HEK293 (cell line): Measurements from ENCODE around the gene TTC31.
A peak's percentile ranks its signal among the peaks of the same experiment; 100 is the strongest.

Source experiments
- BCL11B ChIP-seq: fragments of 450-650 bp; formaldehyde crosslinking; IDR thresholded peaks from 2 replicates; pipeline ENCODE4 v1.5.1; 2016; ENCODE audit warnings: low read depth, missing biosample characterization, missing genetic modification characterization
- FEZF1 ChIP-seq: fragments of 450-650 bp; formaldehyde crosslinking; IDR thresholded peaks from 2 replicates; pipeline ENCODE4 v1.5.1; 2016; ENCODE audit warnings: missing biosample characterization, missing genetic modification characterization
- GLI2 ChIP-seq: fragments of 450-650 bp; formaldehyde crosslinking; IDR thresholded peaks from 2 replicates; pipeline ENCODE4; 2017; ENCODE audit warnings: missing biosample characterization, missing genetic modification characterization, low read depth, borderline replicate concordance
- HOXC10 ChIP-seq: sonication (generic); formaldehyde crosslinking; IDR thresholded peaks from 2 replicates; pipeline ENCODE4 v1.8.1; 2023; ENCODE audit warnings: mild to moderate bottlenecking, missing genetic modification reagents
- KLF8 ChIP-seq: fragments of 450-650 bp; formaldehyde crosslinking; IDR thresholded peaks from 2 replicates; pipeline ENCODE4 v1.5.1; 2016; ENCODE audit warnings: missing biosample characterization, missing genetic modification characterization
- KLF9 ChIP-seq: fragments of 450-650 bp; formaldehyde crosslinking; IDR thresholded peaks from 2 replicates; pipeline ENCODE4 v1.5.1; 2016; ENCODE audit warnings: missing biosample characterization, missing genetic modification characterization, low read depth
- MYNN ChIP-seq: fragments of 450-650 bp; formaldehyde crosslinking; IDR thresholded peaks from 2 replicates; pipeline ENCODE4 v1.5.1; 2016; ENCODE audit warnings: missing biosample characterization, missing genetic modification characterization, borderline replicate concordance
- PRDM2 ChIP-seq: fragments of 450-650 bp; formaldehyde crosslinking; IDR thresholded peaks from 2 replicates; pipeline ENCODE4 v1.5.1; 2016; ENCODE audit warnings: missing biosample characterization, missing genetic modification characterization, borderline replicate concordance
- ZBTB17 ChIP-seq: fragments of 450-650 bp; formaldehyde crosslinking; IDR thresholded peaks from 2 replicates; pipeline ENCODE4 v1.5.1; 2016; ENCODE audit warnings: missing biosample characterization, missing genetic modification characterization
- ZBTB48 ChIP-seq: fragments of 450-650 bp; formaldehyde crosslinking; IDR thresholded peaks from 2 replicates; pipeline ENCODE4 v1.5.1; 2016; ENCODE audit warnings: missing biosample characterization, missing genetic modification characterization
- ZEB2 ChIP-seq: fragments of 450-650 bp; formaldehyde crosslinking; IDR thresholded peaks from 2 replicates; pipeline ENCODE4 v1.5.1; 2016; ENCODE audit warnings: missing biosample characterization, missing genetic modification characterization
- ZFP3 ChIP-seq: fragments of 450-650 bp; formaldehyde crosslinking; IDR thresholded peaks from 2 replicates; pipeline ENCODE4 v1.5.1; 2016; ENCODE audit warnings: low read depth, missing biosample characterization, missing genetic modification characterization
- ZFP69B ChIP-seq: fragments of 450-650 bp; formaldehyde crosslinking; IDR thresholded peaks from 2 replicates; pipeline ENCODE4 v1.5.1; 2016; ENCODE audit warnings: missing biosample characterization, missing genetic modification characterization
- ZNF10 ChIP-seq: fragments of 450-650 bp; formaldehyde crosslinking; IDR thresholded peaks from 2 replicates; pipeline ENCODE4 v1.5.1; 2017; ENCODE audit warnings: missing biosample characterization, missing genetic modification characterization
- ZNF140 ChIP-seq: fragments of 450-650 bp; formaldehyde crosslinking; IDR thresholded peaks from 2 replicates; pipeline ENCODE4 v1.5.1; 2016; ENCODE audit warnings: missing biosample characterization, missing genetic modification characterization
- ZNF155 ChIP-seq: fragments of 450-650 bp; formaldehyde crosslinking; IDR thresholded peaks from 2 replicates; pipeline ENCODE4 v1.5.1; 2016; ENCODE audit warnings: missing biosample characterization, missing genetic modification characterization
- ZNF223 ChIP-seq: fragments of 450-650 bp; formaldehyde crosslinking; IDR thresholded peaks from 2 replicates; pipeline ENCODE4 v1.5.1; 2016; ENCODE audit warnings: missing biosample characterization, missing genetic modification characterization
- ZNF266 ChIP-seq: fragments of 450-650 bp; formaldehyde crosslinking; IDR thresholded peaks from 2 replicates; pipeline ENCODE4 v1.5.1; 2016; ENCODE audit warnings: missing biosample characterization, missing genetic modification characterization, low read depth
- ZNF311 ChIP-seq: fragments of 450-650 bp; formaldehyde crosslinking; IDR thresholded peaks from 2 replicates; pipeline ENCODE4 v1.5.1; 2017; ENCODE audit warnings: missing biosample characterization, missing genetic modification characterization, borderline replicate concordance
- ZNF426 ChIP-seq: fragments of 450-650 bp; formaldehyde crosslinking; IDR thresholded peaks from 2 replicates; pipeline ENCODE4 v1.5.1; 2017; ENCODE audit warnings: missing biosample characterization, missing genetic modification characterization, mild to moderate bottlenecking, inconsistent platforms, moderate library complexity
- ZNF433 ChIP-seq: fragments of 450-650 bp; formaldehyde crosslinking; IDR thresholded peaks from 2 replicates; pipeline ENCODE4 v1.5.1; 2016; ENCODE audit warnings: missing biosample characterization, missing genetic modification characterization, low read depth
- ZNF48 ChIP-seq: fragments of 450-650 bp; formaldehyde crosslinking; IDR thresholded peaks from 2 replicates; pipeline ENCODE4 v1.5.1; 2016; ENCODE audit warnings: missing biosample characterization, missing genetic modification characterization
- ZNF514 ChIP-seq: fragments of 450-650 bp; formaldehyde crosslinking; IDR thresholded peaks from 2 replicates; pipeline ENCODE4 v1.5.1; 2016; ENCODE audit warnings: missing biosample characterization, missing genetic modification characterization
- ZNF529 ChIP-seq: fragments of 450-650 bp; formaldehyde crosslinking; IDR thresholded peaks from 2 replicates; pipeline ENCODE4 v1.5.1; 2017; ENCODE audit warnings: missing genetic modification characterization, missing biosample characterization; ENCODE audit not compliant: insufficient replicate concordance
- ZNF544 ChIP-seq: fragments of 450-650 bp; formaldehyde crosslinking; IDR thresholded peaks from 2 replicates; pipeline ENCODE4 v1.5.0; 2017; ENCODE audit warnings: missing biosample characterization, missing genetic modification characterization
- ZNF654 ChIP-seq: fragments of 450-650 bp; formaldehyde crosslinking; IDR thresholded peaks from 2 replicates; pipeline ENCODE4 v1.5.1; 2016; ENCODE audit warnings: low read depth, missing biosample characterization, missing genetic modification characterization
- ZNF677 ChIP-seq: fragments of 450-650 bp; IDR thresholded peaks from 2 replicates; pipeline ENCODE4 v1.5.0; 2018; ENCODE audit warnings: missing biosample characterization, mild to moderate bottlenecking, missing genetic modification characterization, moderate library complexity
- ZNF785 ChIP-seq: fragments of 450-650 bp; formaldehyde crosslinking; IDR thresholded peaks from 2 replicates; pipeline ENCODE4 v1.5.1; 2016; ENCODE audit warnings: missing biosample characterization, missing genetic modification characterization
- ZNF843 ChIP-seq: fragments of 450-650 bp; formaldehyde crosslinking; IDR thresholded peaks from 2 replicates; pipeline ENCODE4 v1.5.1; 2016; ENCODE audit warnings: missing biosample characterization, missing genetic modification characterization
- ZXDB ChIP-seq: fragments of 450-650 bp; formaldehyde crosslinking; IDR thresholded peaks from 2 replicates; pipeline ENCODE4 v1.5.1; 2016; ENCODE audit warnings: missing biosample characterization, missing genetic modification characterization
- TF ChIP-seq, protein P1 (sequence below): fragments of 450-650 bp; formaldehyde crosslinking; IDR thresholded peaks from 2 replicates; pipeline ENCODE4 v1.5.1; 2016; ENCODE audit warnings: missing biosample characterization, missing genetic modification characterization
- TF ChIP-seq, protein P2 (sequence below): fragments of 450-650 bp; formaldehyde crosslinking; IDR thresholded peaks from 2 replicates; pipeline ENCODE4 v1.5.1; 2016; ENCODE audit warnings: missing biosample characterization, missing genetic modification characterization

The TTC31 gene

GRCh38 chr2:74440378-74441169 lies 42.3 kb upstream of the TTC31 start (continued):
- TF ChIP-seq ZNF529, result no peak
- peak; percentile 44; the same call in 1 of the 2 replicates for TF ChIP-seq ZFP69B
- peak; percentile 67 for TF ChIP-seq ZBTB17
- peak; percentile 91 for TF ChIP-seq ZXDB (tag by site-specific recombination)
- TF ChIP-seq ZNF544 (tag by site-specific recombination), result no peak
- TF ChIP-seq KLF9 (tag by site-specific recombination), result peak; percentile 51; the same call in 1 of the 2 replicates
- no peak for TF ChIP-seq ZNF677 (tag by site-specific recombination)
- TF ChIP-seq HOXC10, result no peak
- TF ChIP-seq ZNF654, result no peak
- no peak for TF ChIP-seq FEZF1 (tag by site-specific recombination)
- peak; percentile 61 for TF ChIP-seq ZBTB48 (tag by site-specific recombination)
- no peak for TF ChIP-seq ZNF514
- no peak for TF ChIP-seq ZNF433 (tag by site-specific recombination)
- 0 out of 2 replicates have a peak, but pooled peaks have one; percentile 8 for TF ChIP-seq MYNN (tag by site-specific recombination)
- no peak for TF ChIP-seq ZNF266 (tag by site-specific recombination)
- TF ChIP-seq PRDM2 (tag by site-specific recombination), result no peak
- no peak for TF ChIP-seq ZNF311 (tag by site-specific recombination)
- no peak; the same call in 1 of the 2 replicates for TF ChIP-seq ZNF785
- peak; percentile 76 for TF ChIP-seq ZEB2 (tag by site-specific recombination)
- TF ChIP-seq ZNF48 (tag by site-specific recombination), result no peak
- TF ChIP-seq GLI2 (tag by site-specific recombination), result no peak
- no peak for TF ChIP-seq ZFP3 (tag by site-specific recombination)
- peak; percentile 53; the same call in 1 of the 2 replicates for TF ChIP-seq ZNF843
- TF ChIP-seq, protein P1, sequence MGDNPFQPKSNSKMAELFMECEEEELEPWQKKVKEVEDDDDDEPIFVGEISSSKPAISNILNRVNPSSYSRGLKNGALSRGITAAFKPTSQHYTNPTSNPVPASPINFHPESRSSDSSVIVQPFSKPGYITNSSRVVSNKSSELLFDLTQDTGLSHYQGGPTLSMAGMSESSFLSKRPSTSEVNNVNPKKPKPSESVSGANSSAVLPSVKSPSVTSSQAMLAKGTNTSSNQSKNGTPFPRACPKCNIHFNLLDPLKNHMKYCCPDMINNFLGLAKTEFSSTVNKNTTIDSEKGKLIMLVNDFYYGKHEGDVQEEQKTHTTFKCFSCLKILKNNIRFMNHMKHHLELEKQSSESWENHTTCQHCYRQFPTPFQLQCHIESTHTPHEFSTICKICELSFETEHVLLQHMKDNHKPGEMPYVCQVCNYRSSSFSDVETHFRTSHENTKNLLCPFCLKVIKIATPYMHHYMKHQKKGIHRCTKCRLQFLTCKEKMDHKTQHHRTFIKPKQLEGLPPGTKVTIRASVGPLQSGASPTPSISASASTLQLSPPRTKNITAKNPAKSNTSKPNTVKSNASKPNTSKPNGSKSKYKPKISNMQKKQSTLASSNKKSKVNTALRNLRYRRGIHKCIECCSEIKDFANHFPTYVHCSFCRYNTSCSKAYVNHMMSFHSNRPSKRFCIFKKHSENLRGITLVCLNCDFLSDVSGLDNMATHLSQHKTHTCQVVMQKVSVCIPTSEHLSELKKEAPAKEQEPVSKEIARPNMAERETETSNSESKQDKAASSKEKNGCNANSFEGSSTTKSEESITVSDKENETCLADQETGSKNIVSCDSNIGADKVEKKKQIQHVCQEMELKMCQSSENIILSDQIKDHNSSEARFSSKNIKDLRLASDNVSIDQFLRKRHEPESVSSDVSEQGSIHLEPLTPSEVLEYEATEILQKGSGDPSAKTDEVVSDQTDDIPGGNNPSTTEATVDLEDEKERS (tag by site-specific recombination), result no peak
- no peak for TF ChIP-seq ZNF155 (tag by site-specific recombination)
- TF ChIP-seq KLF8 (tag by site-specific recombination), result peak; percentile 80
- TF ChIP-seq, protein P2, sequence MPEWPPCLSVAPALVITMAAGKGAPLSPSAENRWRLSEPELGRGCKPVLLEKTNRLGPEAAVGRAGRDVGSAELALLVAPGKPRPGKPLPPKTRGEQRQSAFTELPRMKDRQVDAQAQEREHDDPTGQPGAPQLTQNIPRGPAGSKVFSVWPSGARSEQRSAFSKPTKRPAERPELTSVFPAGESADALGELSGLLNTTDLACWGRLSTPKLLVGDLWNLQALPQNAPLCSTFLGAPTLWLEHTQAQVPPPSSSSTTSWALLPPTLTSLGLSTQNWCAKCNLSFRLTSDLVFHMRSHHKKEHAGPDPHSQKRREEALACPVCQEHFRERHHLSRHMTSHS (tag by site-specific recombination), result no peak
- TF ChIP-seq ZNF10 (tag by site-specific recombination), result no peak
- TF ChIP-seq ZNF426 (tag by site-specific recombination), result no peak
- no peak for TF ChIP-seq ZNF140 (tag by site-specific recombination)
- no peak for TF ChIP-seq ZNF223
- no peak for TF ChIP-seq BCL11B (tag by site-specific recombination)
